ENCODE data around the gene CASP6.

- TF ChIP-seq POLR2A (IDR thresholded peaks at IDR 0.05): no peak
- TF ChIP-seq, protein P1, sequence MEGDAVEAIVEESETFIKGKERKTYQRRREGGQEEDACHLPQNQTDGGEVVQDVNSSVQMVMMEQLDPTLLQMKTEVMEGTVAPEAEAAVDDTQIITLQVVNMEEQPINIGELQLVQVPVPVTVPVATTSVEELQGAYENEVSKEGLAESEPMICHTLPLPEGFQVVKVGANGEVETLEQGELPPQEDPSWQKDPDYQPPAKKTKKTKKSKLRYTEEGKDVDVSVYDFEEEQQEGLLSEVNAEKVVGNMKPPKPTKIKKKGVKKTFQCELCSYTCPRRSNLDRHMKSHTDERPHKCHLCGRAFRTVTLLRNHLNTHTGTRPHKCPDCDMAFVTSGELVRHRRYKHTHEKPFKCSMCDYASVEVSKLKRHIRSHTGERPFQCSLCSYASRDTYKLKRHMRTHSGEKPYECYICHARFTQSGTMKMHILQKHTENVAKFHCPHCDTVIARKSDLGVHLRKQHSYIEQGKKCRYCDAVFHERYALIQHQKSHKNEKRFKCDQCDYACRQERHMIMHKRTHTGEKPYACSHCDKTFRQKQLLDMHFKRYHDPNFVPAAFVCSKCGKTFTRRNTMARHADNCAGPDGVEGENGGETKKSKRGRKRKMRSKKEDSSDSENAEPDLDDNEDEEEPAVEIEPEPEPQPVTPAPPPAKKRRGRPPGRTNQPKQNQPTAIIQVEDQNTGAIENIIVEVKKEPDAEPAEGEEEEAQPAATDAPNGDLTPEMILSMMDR (IDR thresholded peaks at IDR 0.05): no peak
Measured at GRCh38 chr4:109675181-109675580, 28.1 kb downstream of the CASP6 start.
